ENCODE results near the gene BICDL2.

Gene BICDL2

GRCh38 chr16:3023415-3023668 lies 13.4 kb downstream of the BICDL2 start:
- peak; percentile 32 for DNase-seq

GRCh38 chr16:3022684-3023414 lies 13.9 kb downstream of the BICDL2 start:
- DNase-seq = no peak

- no peak for DNase-seq
These were observed 14.5 kb downstream of the BICDL2 start for GRCh38 chr16:3022208-3022683.

GRCh38 chr16:3021449-3022207 lies 15.1 kb downstream of the BICDL2 start:
- no peak for DNase-seq

- DNase-seq = no peak
These were observed 15.9 kb downstream of the BICDL2 start for GRCh38 chr16:3020604-3021448.

GRCh38 chr16:3020247-3020603 lies 16.5 kb downstream of the BICDL2 start, which contains the start of gene TNFRSF12A:
TSS of gene TNFRSF12A (plus strand) at chr16:3020368. CDS start at chr16:3020398, 30 bp downstream.
- DNase-seq = peak; percentile 43

GRCh38 chr16:3019594-3020246 lies 17.0 kb downstream of the BICDL2 start:
- DNase-seq = no peak

- no peak for DNase-seq
These were observed 18.8 kb downstream of the BICDL2 start, which contains the start of gene CLDN6 for GRCh38 chr16:3017794-3018506. TSS of gene CLDN6 (minus strand) at chr16:3018183. CDS start at chr16:3016021, 2,162 bp downstream.

- no peak for DNase-seq
These were observed 19.4 kb downstream of the BICDL2 start for GRCh38 chr16:3017344-3017743.

- DNase-seq = no peak
These were observed 20.8 kb downstream of the BICDL2 start for GRCh38 chr16:3015865-3016521.

GRCh38 chr16:3014971-3015370 lies 21.8 kb downstream of the BICDL2 start:
- DNase-seq = no peak

GRCh38 chr16:3013998-3014690 lies 22.6 kb downstream of the BICDL2 start:
- no peak for DNase-seq

- DNase-seq = no peak
These were observed 23.2 kb downstream of the BICDL2 start for GRCh38 chr16:3013491-3013951.

- DNase-seq = peak; percentile 89
These were observed 23.8 kb downstream of the BICDL2 start, which contains the start of gene CLDN9 for GRCh38 chr16:3012828-3013420. TSS of gene CLDN9 (plus strand) at chr16:3012923. CDS start at chr16:3013363, 440 bp downstream.

GRCh38 chr16:3012246-3012645 lies 24.5 kb downstream of the BICDL2 start:
- peak; percentile 93 for DNase-seq

GRCh38 chr16:3010510-3010909 lies 26.2 kb downstream of the BICDL2 start:
- DNase-seq = no peak

GRCh38 chr16:3009568-3010390 lies 27.0 kb downstream of the BICDL2 start:
- no peak for DNase-seq

GRCh38 chr16:3008690-3009037 lies 28.1 kb downstream of the BICDL2 start:
- DNase-seq = no peak

- no peak for DNase-seq
These were observed 28.6 kb downstream of the BICDL2 start for GRCh38 chr16:3007957-3008689.
